Progenitor cell of endocrine pancreas (in vitro differentiated cells): ENCODE data around the gene CACNA1F. TPM values are rescaled to one million over a fixed set of nuclear protein-coding genes. Genes with fewer than 3 reads are reported as not detected.

Experiments used
- DNase-seq: peaks from one replicate; pipeline ENCODE4 v3.0.0; 2021; ENCODE audit warnings: low spot score; ENCODE audit not compliant: unreplicated experiment
- H3K27ac Mint-ChIP-seq: 2 replicates; pipeline ENCODE4 v1.8.0; 2021; ENCODE audit warnings: mild to moderate bottlenecking, moderate library complexity, mixed read lengths
- H3K27me3 Mint-ChIP-seq: 2 replicates; pipeline ENCODE4 v1.8.0; 2021; ENCODE audit warnings: mixed read lengths
- H3K36me3 Mint-ChIP-seq: 2 replicates; pipeline ENCODE4 v1.8.0; 2022; ENCODE audit warnings: mixed read lengths; ENCODE audit not compliant: insufficient read depth
- H3K4me1 Mint-ChIP-seq: 2 replicates; pipeline ENCODE4 v1.8.0; 2021; ENCODE audit warnings: low read depth, mixed read lengths
- H3K4me3 Mint-ChIP-seq: 2 replicates; pipeline ENCODE4 v1.8.0; 2021; ENCODE audit warnings: low read depth, mild to moderate bottlenecking, moderate library complexity, mixed read lengths
- H3K9me3 Mint-ChIP-seq: 2 replicates; pipeline ENCODE4 v1.8.0; 2021; ENCODE audit warnings: low read depth, mixed read lengths
- total RNA-seq: library from RNA; stranded (reverse); gene quantifications from 2 replicates; pipeline ENCODE4 v1.2.1, GENCODE V29; 2021
- TF ChIP-seq, protein P1 (sequence below): fragments of 200-600 bp; sonication (generic); IDR thresholded peaks from one replicate; pipeline ENCODE4 v1.5.0; 2021; ENCODE audit warnings: antibody characterized with exemption, mild to moderate bottlenecking; ENCODE audit not compliant: unreplicated experiment

Gene CACNA1F
- total RNA-seq, 1 donor from 2014 or later, result 0.19 TPM

DNA sequence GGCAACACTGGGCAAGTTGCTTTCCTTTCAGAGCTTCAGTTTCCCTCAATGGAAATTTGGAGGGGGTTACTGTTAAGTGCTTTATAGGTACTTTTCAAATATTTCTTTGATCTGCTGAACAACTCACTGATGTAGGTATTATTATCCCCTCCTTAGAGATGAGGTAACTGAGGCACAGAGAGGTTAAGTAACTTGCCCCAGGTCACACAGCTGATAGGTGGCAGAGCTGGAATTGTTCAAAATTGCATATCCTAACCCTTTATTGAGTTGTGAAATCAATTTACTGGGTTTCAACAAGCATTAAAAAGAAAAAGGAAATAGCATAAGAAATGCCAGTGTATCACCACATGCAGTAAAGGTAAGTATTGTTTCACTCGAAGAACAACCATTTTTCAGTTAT lies 43.1 kb upstream of the CACNA1F start:
- Mint-ChIP-seq H3K27ac (no peak overlapping the region), H3K27me3 (no peaks in the 10 kb centered on the region), H3K9me3 (peaks cover 10% of the 10 kb centered on the region), H3K36me3 (peaks cover 6% of the 10 kb centered on the region), H3K4me3 (no peak overlapping the region), H3K4me1 (peaks cover 23% of the 10 kb centered on the region)
- TF ChIP-seq, protein P1, sequence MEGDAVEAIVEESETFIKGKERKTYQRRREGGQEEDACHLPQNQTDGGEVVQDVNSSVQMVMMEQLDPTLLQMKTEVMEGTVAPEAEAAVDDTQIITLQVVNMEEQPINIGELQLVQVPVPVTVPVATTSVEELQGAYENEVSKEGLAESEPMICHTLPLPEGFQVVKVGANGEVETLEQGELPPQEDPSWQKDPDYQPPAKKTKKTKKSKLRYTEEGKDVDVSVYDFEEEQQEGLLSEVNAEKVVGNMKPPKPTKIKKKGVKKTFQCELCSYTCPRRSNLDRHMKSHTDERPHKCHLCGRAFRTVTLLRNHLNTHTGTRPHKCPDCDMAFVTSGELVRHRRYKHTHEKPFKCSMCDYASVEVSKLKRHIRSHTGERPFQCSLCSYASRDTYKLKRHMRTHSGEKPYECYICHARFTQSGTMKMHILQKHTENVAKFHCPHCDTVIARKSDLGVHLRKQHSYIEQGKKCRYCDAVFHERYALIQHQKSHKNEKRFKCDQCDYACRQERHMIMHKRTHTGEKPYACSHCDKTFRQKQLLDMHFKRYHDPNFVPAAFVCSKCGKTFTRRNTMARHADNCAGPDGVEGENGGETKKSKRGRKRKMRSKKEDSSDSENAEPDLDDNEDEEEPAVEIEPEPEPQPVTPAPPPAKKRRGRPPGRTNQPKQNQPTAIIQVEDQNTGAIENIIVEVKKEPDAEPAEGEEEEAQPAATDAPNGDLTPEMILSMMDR, result no peak
- DNase-seq, result no peak

DNA sequence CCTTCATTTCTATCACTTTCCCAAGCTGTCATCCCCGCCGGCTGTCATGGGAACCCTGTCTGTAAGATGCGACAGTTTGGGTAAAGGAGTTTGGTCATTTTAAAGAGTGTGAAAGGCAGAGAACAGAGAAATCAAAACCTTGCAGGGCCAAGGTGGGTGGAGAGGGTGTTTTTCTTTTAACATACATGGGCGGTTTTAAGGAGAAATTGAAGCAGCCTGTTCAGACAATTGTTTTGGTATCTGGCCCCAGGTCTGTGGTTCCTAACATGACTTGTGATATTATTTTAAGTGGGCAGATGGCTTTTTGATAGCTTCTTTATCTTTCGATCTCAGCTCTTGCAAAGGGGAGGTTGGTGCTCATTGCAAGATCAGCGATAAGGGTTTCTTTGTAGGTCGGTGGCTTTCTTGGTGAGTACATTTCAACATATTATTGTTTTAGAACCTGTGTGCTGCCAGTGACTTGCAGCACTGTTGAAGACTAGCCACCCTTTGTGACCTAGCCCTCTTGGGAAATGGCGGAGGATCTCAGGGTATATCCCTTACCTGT lies 40.1 kb upstream of the CACNA1F start:
- TF ChIP-seq, protein P1, result no peak
- DNase-seq, result no peak
- Mint-ChIP-seq H3K36me3 (peaks cover 10% of the 10 kb centered on the region), H3K27ac (no peak overlapping the region), H3K9me3 (peaks cover 12% of the 10 kb centered on the region), H3K4me1 (peaks cover 26% of the 10 kb centered on the region), H3K4me3 (no peak overlapping the region), H3K27me3 (no peaks in the 10 kb centered on the region)

DNA sequence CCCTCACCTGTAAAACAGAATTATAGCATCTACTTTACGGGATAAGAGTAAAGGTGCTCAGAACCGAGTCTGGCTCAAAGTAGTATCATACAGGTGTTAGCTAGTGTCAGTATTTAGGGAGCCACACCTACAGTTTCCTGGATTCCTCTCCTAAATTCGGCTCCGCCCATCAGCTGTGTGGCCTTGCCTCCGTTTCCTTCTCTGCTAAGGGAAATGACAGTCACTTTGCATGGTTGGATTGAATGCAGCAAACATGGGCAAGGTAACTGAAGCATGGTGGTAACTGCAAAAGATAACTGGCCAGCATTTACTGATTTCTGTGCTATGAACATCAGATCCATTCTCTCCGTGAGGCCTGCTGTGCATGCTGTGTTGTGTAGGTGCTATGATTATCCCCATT lies 39.3 kb upstream of the CACNA1F start:
- Mint-ChIP-seq H3K4me1 (peaks cover 21% of the 10 kb centered on the region), H3K27me3 (no peaks in the 10 kb centered on the region), H3K4me3 (no peak overlapping the region), H3K9me3 (peaks cover 18% of the 10 kb centered on the region), H3K27ac (peak overlapping the region; percentile 78), H3K36me3 (peaks cover 10% of the 10 kb centered on the region)
- no peak for DNase-seq
- TF ChIP-seq, protein P1, result no peak

DNA sequence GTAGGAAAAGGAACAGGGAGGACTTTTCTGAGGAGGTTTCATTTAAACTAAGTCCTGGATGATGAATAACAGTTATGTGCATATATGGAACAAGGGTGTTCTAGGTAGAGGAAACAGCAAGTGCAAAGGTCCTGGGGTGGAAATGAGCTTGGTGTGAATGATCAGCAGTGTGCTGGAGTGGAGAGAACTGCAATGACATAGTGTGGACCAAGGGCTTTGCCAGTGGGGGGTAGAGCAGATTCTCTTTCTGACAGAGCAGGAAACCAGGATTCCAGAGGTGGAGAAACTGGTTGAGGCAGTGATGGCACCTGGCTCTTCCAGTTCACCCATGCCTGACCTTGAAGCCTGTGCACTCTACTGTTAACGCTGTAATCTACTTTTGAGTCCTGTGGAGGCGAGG lies 38.2 kb upstream of the CACNA1F start:
- H3K27ac Mint-ChIP-seq, result peak overlapping the region; percentile 55
- no peak for DNase-seq
- peaks cover 10% of the 10 kb centered on the region for H3K36me3 Mint-ChIP-seq
- H3K9me3 Mint-ChIP-seq, result peaks cover 21% of the 10 kb centered on the region
- TF ChIP-seq, protein P1, result no peak
- H3K4me3 Mint-ChIP-seq, result peak overlapping the region; percentile 66
- H3K4me1 Mint-ChIP-seq, result peaks cover 20% of the 10 kb centered on the region
- H3K27me3 Mint-ChIP-seq, result no peaks in the 10 kb centered on the region

DNA sequence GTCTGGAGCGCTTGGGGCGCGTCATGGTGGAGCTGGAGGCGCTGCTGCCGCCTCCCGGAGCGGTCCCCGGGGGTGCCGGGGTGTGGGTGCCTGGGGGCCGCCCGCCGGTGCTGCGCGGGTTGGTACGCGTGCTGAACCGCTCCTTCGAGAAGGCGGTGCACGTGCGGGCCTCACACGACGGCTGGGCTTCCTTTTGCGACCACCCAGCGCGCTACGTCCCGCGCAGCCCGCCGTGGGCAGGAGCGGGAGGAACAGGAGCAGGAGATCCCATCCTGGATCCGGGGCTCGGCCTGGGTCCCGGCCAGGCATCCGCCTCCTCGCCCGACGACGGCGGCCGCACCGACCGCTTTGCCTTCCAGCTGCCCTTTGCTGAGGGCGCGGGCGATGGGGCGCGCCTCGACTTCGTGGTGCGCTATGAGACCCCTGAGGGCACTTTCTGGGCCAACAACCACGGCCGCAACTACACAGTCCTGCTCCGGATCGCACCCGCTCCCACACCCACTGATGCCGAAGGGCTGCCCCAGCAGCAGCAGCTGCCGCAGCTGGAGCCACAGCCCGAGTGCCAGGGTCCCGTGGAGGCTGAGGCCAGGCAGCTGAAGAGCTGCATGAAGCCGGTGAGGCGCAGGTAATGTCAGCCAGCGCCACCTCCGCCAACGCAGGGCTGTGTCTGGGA lies 37.2 kb upstream of the CACNA1F start:
- Mint-ChIP-seq H3K27ac (no peak overlapping the region), H3K4me3 (peak overlapping the region; percentile 66), H3K9me3 (peaks cover 21% of the 10 kb centered on the region), H3K36me3 (peaks cover 8% of the 10 kb centered on the region), H3K27me3 (no peaks in the 10 kb centered on the region), H3K4me1 (peaks cover 20% of the 10 kb centered on the region)
- DNase-seq, result no peak
- TF ChIP-seq, protein P1, result no peak
